ENCODE results near the gene UBAP2. TPM values are rescaled to one million over a fixed set of nuclear protein-coding genes. Genes with fewer than 3 reads are reported as not detected.

UBAP2 gene
- total RNA-seq, 1 experiment from 2014 or later = 60.8 TPM

GRCh38 chr9:34096751-34097150 is 48.1 kb upstream of the UBAP2 start:
- Histone ChIP-seq H3K23ac (ENCODE audit: insufficient read length, low read depth, low read length) (no peak overlapping the region), H4K91ac (ENCODE audit: insufficient read length, low read depth, low read length) (no peak overlapping the region), H3K27ac (ENCODE audit: insufficient read length, low read depth, low read length) (no peak overlapping the region), H2BK15ac (ENCODE audit: low read depth, low read length) (no peak overlapping the region), H3K23me2 (ENCODE audit: insufficient read length, low read depth, low read length, poor library complexity, severe bottlenecking) (no peaks in the 10 kb centered on the region), H3K18ac (ENCODE audit: insufficient read length, low read depth, low read length) (no peak overlapping the region), H4K8ac (replicated peaks; ENCODE audit: insufficient read length, low read depth, low read length) (no peak overlapping the region), H3K14ac (ENCODE audit: insufficient read depth, low read length) (no peak overlapping the region), H4K5ac (ENCODE audit: insufficient read length, low read depth, low read length) (no peak overlapping the region), H3K27me3 (ENCODE audit: insufficient read depth, low read length) (no peaks in the 10 kb centered on the region), H3K56ac (ENCODE audit: insufficient read length, low read depth, low read length) (no peak overlapping the region), H2BK12ac (ENCODE audit: insufficient read length, low read depth, low read length) (no peak overlapping the region), H3K9ac (ENCODE audit: extremely low read depth, insufficient read length, low read length) (no peak overlapping the region), H3K79me1 (ENCODE audit: insufficient read depth, low read depth, low read length, poor library complexity, severe bottlenecking) (no peaks in the 10 kb centered on the region), H2BK120ac (ENCODE audit: low read depth, low read length, poor library complexity, severe bottlenecking) (no peak overlapping the region), H3K4me1 (ENCODE audit: insufficient read depth, low read length) (no peaks in the 10 kb centered on the region), H4K20me1 (ENCODE audit: control insufficient read depth, insufficient read depth, insufficient read length) (no peaks in the 10 kb centered on the region), H2BK5ac (ENCODE audit: insufficient read length, low read length) (no peak overlapping the region), H2BK20ac (ENCODE audit: low read depth, low read length, poor library complexity, severe bottlenecking) (no peak overlapping the region), H3K4ac (ENCODE audit: low read depth, low read length) (no peak overlapping the region), H3K9me3 (ENCODE audit: control insufficient read depth, low read depth, low read length) (no peaks in the 10 kb centered on the region), H3T11ph (ENCODE audit: low read length) (no peak overlapping the region), H2AK5ac (ENCODE audit: insufficient read length, low read length) (no peak overlapping the region), H3K4me2 (ENCODE audit: insufficient read depth, insufficient read length, low read length) (no peak overlapping the region), H3K79me2 (ENCODE audit: insufficient read depth, low read length) (no peaks in the 10 kb centered on the region), H2AFZ (ENCODE audit: low read length) (no peak overlapping the region)
- no peak for TF ChIP-seq CTCF (conservative IDR thresholded peaks at IDR 0.05)
- no peak for DNase-seq
- no peaks in the 10 kb centered on the region for H3K27me3 Mint-ChIP-seq (ENCODE audit: low read depth)
- H3K4me1 Mint-ChIP-seq = no peaks in the 10 kb centered on the region
- no peak overlapping the region for H3K4me3 Mint-ChIP-seq
- peaks cover 16 to 68% (median 51%) of the 10 kb centered on the region in 3 experiments; a peak in 6 of 7 replicates for H3K36me3 Mint-ChIP-seq (ENCODE audit: insufficient read depth in 1 of 3, low read depth in 3 of 3)
- no CpG with 5 or more reads among the region's 4 CpGs for WGBS (ENCODE audit: extremely low coverage, insufficient read length, low lambda C conversion rate)
- H3K27ac Mint-ChIP-seq = no peak overlapping the region
- H3K9me3 Mint-ChIP-seq = no peaks in the 10 kb centered on the region

Data from H9 (cell line).